ENCODE data around the gene TMEM247. TPM values are rescaled to one million over a fixed set of nuclear protein-coding genes. Genes with fewer than 3 reads are reported as not detected.

Gene TMEM247

DNA sequence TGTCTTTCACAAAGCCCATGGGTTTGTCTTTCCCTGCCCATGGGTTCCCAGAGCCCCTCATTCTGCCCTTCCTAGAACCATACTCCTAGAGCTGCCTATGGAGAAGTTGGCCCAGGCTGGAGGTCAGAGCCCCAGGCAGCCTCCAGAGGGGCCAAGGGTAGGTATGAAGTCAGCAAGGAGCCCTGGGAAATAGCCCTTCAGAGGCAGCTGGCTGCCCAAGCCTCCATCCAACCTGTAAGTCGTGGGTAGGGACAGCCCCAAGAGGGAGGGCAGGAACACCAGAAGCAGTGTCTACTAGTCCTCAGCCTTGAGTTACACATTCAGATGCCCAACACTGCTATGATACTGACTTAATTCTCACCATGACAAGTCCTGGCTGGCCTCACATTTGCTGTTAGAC lies 49.5 kb downstream of the TMEM247 start:
- H2AFZ ChIP-seq (ENCODE audit: low read depth, low read length) = no peak overlapping the region
- H3K4me2 ChIP-seq (ENCODE audit: low read length, poor library complexity, severe bottlenecking) = no peak overlapping the region
- H3K4me3 ChIP-seq (ENCODE audit: insufficient read depth in 1 of 2, low read depth in 1 of 2, low read length in 2 of 2) = no peak overlapping the region
- H4K91ac ChIP-seq (ENCODE audit: low read length) = no peak overlapping the region
- no peak overlapping the region for H2BK120ac ChIP-seq (ENCODE audit: low read depth, low read length)
- no peaks in the 10 kb centered on the region for H3K27me3 ChIP-seq (ENCODE audit: control insufficient read depth in 1 of 2, insufficient read depth in 1 of 2, low read length in 2 of 2)
- H3K4me1 ChIP-seq (ENCODE audit: control insufficient read depth, insufficient read depth, low read depth, low read length) = no peaks in the 10 kb centered on the region
- H2BK12ac ChIP-seq (ENCODE audit: low read length in 2 of 2) = no peak overlapping the region
- 85% methylated on average over 1 of the region's 1 CpG for WGBS
- no peak overlapping the region for H2AK5ac ChIP-seq (ENCODE audit: low read length, severe bottlenecking)
- H3K79me1 ChIP-seq (replicated peaks; ENCODE audit: low read length, poor library complexity, severe bottlenecking) = no peaks in the 10 kb centered on the region
- no peak overlapping the region for H3K9ac ChIP-seq (ENCODE audit: low read length)
- DNase-seq = no peak
- H3K23ac ChIP-seq (ENCODE audit: low read length in 2 of 2) = no peak overlapping the region
- H4K8ac ChIP-seq (ENCODE audit: low read length) = no peak overlapping the region
- no peak overlapping the region for H2BK5ac ChIP-seq (ENCODE audit: low read depth, low read length, poor library complexity, severe bottlenecking)
- no peak overlapping the region for H2BK15ac ChIP-seq (ENCODE audit: low read depth, poor library complexity, severe bottlenecking)
- no peak overlapping the region for H3K4ac ChIP-seq (ENCODE audit: low read depth in 1 of 2, low read length in 2 of 2)
- no peaks in the 10 kb centered on the region for H3K36me3 ChIP-seq (ENCODE audit: control insufficient read depth in 1 of 2, insufficient read depth in 2 of 2, low read depth in 1 of 2, low read length in 2 of 2)
- no peak overlapping the region for H3K18ac ChIP-seq (ENCODE audit: low read depth in 1 of 2, low read length in 2 of 2)
- no peaks in the 10 kb centered on the region for H3K9me3 ChIP-seq (ENCODE audit: control insufficient read depth, low read length)
- no peak overlapping the region for H3K27ac ChIP-seq (ENCODE audit: low read length, poor library complexity, severe bottlenecking)
- no peak overlapping the region for H3K14ac ChIP-seq (ENCODE audit: low read length in 2 of 2)

DNA sequence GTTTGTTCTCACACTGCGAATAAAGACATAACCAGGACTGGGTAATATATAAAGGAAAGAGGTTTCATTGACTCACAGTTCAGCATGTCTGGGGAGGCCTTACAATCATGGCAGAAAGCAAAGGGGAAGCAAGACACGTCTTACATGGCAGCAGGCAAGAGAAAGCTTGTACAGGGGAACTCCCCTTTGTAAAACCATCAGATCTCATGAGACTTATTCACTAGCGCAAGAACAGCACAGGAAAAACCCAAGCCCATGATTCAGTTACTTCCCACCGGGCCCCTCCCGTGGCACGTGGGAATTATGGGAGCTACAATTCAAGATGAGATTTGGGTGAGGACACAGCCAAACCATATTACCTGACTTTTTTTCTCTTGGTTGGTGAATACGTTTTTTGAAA lies 51.3 kb downstream of the TMEM247 start:
- no peak for DNase-seq

DNA sequence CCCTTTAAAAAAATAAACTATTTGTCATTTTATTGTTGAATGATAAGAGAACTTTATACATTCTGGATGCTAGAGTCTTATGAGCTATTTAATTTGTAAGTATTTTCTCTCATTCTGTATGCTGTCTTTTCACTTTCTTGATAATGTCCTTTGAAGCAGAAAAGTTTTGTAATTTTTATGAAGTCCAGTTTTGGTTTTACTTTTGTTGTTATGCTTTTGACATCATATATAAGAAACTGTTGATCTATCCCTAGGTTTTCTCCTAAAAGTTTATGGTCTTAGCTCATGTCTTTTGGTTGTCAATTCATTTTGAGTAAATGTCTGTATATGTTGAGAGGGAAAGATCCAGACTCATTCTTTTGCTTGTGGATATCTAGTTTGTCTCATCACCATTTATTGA lies 52.5 kb downstream of the TMEM247 start:
- Histone ChIP-seq H3K14ac (ENCODE audit: low read length in 2 of 2) (no peak overlapping the region), H3K4me1 (ENCODE audit: control insufficient read depth, insufficient read depth, low read depth, low read length) (no peaks in the 10 kb centered on the region), H3K9ac (ENCODE audit: low read length) (no peak overlapping the region), H2BK5ac (ENCODE audit: low read depth, low read length, poor library complexity, severe bottlenecking) (no peak overlapping the region), H2BK12ac (ENCODE audit: low read length in 2 of 2) (no peak overlapping the region), H3K9me3 (ENCODE audit: control insufficient read depth, low read length) (no peaks in the 10 kb centered on the region), H4K91ac (ENCODE audit: low read length) (no peak overlapping the region), H3K23ac (ENCODE audit: low read length in 2 of 2) (no peak overlapping the region), H2AK5ac (ENCODE audit: low read length, severe bottlenecking) (no peak overlapping the region), H3K27me3 (ENCODE audit: control insufficient read depth in 1 of 2, insufficient read depth in 1 of 2, low read length in 2 of 2) (no peaks in the 10 kb centered on the region), H3K4me3 (ENCODE audit: insufficient read depth in 1 of 2, low read depth in 1 of 2, low read length in 2 of 2) (no peak overlapping the region), H2AFZ (ENCODE audit: low read depth, low read length) (no peak overlapping the region), H3K4me2 (ENCODE audit: low read length, poor library complexity, severe bottlenecking) (no peak overlapping the region), H3K79me1 (replicated peaks; ENCODE audit: low read length, poor library complexity, severe bottlenecking) (no peaks in the 10 kb centered on the region), H2BK15ac (ENCODE audit: low read depth, poor library complexity, severe bottlenecking) (no peak overlapping the region), H4K8ac (ENCODE audit: low read length) (no peak overlapping the region), H3K36me3 (ENCODE audit: control insufficient read depth in 1 of 2, insufficient read depth in 2 of 2, low read depth in 1 of 2, low read length in 2 of 2) (no peaks in the 10 kb centered on the region), H3K18ac (ENCODE audit: low read depth in 1 of 2, low read length in 2 of 2) (no peak overlapping the region), H3K27ac (ENCODE audit: low read length, poor library complexity, severe bottlenecking) (no peak overlapping the region), H3K4ac (ENCODE audit: low read depth in 1 of 2, low read length in 2 of 2) (no peak overlapping the region), H2BK120ac (ENCODE audit: low read depth, low read length) (no peak overlapping the region)
- no peak for DNase-seq

More for the DNA sequence above, 51.3 kb downstream of the TMEM247 start:
- H3K23ac ChIP-seq (ENCODE audit: low read length in 2 of 2) = no peak overlapping the region
- H2BK12ac ChIP-seq (ENCODE audit: low read length in 2 of 2) = no peak overlapping the region
- no peaks in the 10 kb centered on the region for H3K27me3 ChIP-seq (ENCODE audit: control insufficient read depth in 1 of 2, insufficient read depth in 1 of 2, low read length in 2 of 2)
- H3K18ac ChIP-seq (ENCODE audit: low read depth in 1 of 2, low read length in 2 of 2) = no peak overlapping the region
- H3K79me1 ChIP-seq (replicated peaks; ENCODE audit: low read length, poor library complexity, severe bottlenecking) = no peaks in the 10 kb centered on the region
- no peak overlapping the region for H3K4ac ChIP-seq (ENCODE audit: low read depth in 1 of 2, low read length in 2 of 2)
- H2BK5ac ChIP-seq (ENCODE audit: low read depth, low read length, poor library complexity, severe bottlenecking) = no peak overlapping the region
- H4K91ac ChIP-seq (ENCODE audit: low read length) = no peak overlapping the region
- no peaks in the 10 kb centered on the region for H3K4me1 ChIP-seq (ENCODE audit: control insufficient read depth, insufficient read depth, low read depth, low read length)
- no peaks in the 10 kb centered on the region for H3K9me3 ChIP-seq (ENCODE audit: control insufficient read depth, low read length)
- H2BK15ac ChIP-seq (ENCODE audit: low read depth, poor library complexity, severe bottlenecking) = no peak overlapping the region
- no peak overlapping the region for H3K27ac ChIP-seq (ENCODE audit: low read length, poor library complexity, severe bottlenecking)
- no peak overlapping the region for H2AK5ac ChIP-seq (ENCODE audit: low read length, severe bottlenecking)
- no peak overlapping the region for H3K4me2 ChIP-seq (ENCODE audit: low read length, poor library complexity, severe bottlenecking)
- H2BK120ac ChIP-seq (ENCODE audit: low read depth, low read length) = no peak overlapping the region
- no peaks in the 10 kb centered on the region for H3K36me3 ChIP-seq (ENCODE audit: control insufficient read depth in 1 of 2, insufficient read depth in 2 of 2, low read depth in 1 of 2, low read length in 2 of 2)
- H3K9ac ChIP-seq (ENCODE audit: low read length) = no peak overlapping the region
- H2AFZ ChIP-seq (ENCODE audit: low read depth, low read length) = no peak overlapping the region
- no peak overlapping the region for H3K14ac ChIP-seq (ENCODE audit: low read length in 2 of 2)
- WGBS = 86% methylated on average over 6 of the region's 7 CpGs
- H3K4me3 ChIP-seq (ENCODE audit: insufficient read depth in 1 of 2, low read depth in 1 of 2, low read length in 2 of 2) = no peak overlapping the region
- no peak overlapping the region for H4K8ac ChIP-seq (ENCODE audit: low read length)

Small RNA genes lying within 50 kb of the gene (small RNA-seq; reads per million reads assigned to genes)
- not detected for gene RN7SL817P (ENCODE audit: low read depth)
